Hippocampal formation (tissue), 2 donors: ENCODE data around the gene ABI2.
A peak's percentile ranks its signal among the peaks of the same experiment; 100 is the strongest.
"Not testable (repeated sequence)": the region's sequence is repeated elsewhere in the genome, so short reads cannot be mapped to it uniquely, and the experiment has no call there.

ENCODE experiments used
- DNase-seq, 2 donors: peaks; one replicate each; lab custom pipeline; 2025; lab: John Stamatoyannopoulos, UW

ABI2 gene

DNA sequence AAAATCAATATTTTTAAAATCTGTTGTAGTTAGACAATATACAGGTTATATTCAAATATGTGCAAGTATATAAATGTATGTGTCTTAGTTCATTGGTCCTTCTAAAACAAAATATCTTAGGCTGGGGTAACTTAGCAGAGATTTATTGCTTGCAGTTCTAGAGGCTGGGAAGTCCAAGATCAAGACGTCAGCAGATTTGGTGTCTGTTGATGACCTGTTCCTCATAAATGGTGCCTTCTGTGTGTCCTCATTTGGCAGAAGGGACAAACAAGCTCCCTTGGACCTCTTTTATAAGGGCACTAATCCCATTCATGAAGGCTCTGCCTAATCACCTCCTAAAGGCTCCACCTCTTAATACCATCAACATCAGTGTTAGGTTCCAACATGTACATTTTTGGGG is 31.3 kb downstream of the ABI2 start:
- DNase-seq = no peak

DNA sequence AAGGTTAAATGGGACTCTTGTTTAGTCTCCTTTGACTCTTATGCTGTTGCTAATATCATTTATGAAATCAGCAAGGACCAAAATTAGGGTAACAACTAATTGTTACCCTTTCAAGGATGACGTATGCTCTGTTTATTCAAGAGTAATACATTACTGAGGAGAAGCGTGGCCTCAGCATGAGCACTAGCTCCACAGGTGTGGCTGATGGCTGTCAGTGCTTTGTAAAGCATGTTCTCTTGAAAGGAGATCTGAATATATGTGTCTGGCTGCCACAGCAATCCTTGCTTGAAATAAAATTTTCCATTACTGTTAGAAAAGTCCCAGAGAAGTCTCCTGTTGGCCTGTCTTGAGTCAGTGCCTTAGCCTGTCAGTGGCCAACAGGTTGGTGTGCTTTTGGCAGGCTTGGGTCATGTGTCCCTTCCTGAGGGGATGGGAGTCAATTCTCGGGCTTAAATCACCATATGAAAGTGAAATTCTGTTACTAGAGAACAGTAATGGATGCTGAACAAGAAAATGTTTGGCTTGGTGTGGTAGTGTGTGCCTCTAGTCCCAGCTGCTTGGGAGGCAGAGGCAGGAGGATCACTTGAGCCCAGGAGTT is 32.7 kb downstream of the ABI2 start:
- no peak for DNase-seq

DNA sequence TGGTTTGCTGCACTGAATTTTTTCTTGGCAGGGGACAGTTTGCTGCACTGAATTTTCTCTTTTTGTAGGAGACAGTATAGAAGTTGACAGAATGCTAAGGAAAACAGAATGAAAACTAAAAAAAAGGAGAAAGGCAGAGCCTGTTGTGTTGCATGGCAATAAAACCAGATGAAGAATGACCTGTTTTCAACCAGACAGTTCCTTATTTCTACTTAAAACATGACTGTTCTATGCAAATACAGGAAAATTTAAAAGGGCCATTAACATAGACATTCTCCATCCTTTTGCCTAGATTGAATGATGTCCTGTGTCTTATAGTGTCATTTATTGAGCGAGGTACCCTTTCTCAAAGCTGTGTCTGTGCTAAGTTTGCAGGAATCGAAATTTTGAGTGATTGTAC is 33.3 kb downstream of the ABI2 start:
- no peak for DNase-seq

DNA sequence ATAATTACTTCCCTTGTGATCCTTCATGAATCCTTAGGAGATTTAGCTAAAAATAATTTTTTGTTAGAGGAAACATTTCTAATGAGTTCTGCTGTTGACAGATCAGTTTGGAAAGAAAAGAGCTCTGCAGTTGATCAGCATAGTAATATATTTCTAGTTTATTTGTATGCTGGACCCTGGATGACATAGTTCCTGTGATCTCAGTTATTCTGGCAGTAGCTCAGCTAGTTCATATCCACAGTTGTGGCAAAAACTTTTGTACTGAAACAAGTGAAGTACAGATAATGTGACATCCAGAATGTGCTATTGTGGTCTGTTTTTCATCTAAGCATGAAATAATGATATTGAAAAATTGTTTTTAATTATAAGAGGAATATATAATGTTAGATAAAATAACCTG is 33.7 kb downstream of the ABI2 start:
- DNase-seq = peak in 1 of 2 donors; percentile 23

DNA sequence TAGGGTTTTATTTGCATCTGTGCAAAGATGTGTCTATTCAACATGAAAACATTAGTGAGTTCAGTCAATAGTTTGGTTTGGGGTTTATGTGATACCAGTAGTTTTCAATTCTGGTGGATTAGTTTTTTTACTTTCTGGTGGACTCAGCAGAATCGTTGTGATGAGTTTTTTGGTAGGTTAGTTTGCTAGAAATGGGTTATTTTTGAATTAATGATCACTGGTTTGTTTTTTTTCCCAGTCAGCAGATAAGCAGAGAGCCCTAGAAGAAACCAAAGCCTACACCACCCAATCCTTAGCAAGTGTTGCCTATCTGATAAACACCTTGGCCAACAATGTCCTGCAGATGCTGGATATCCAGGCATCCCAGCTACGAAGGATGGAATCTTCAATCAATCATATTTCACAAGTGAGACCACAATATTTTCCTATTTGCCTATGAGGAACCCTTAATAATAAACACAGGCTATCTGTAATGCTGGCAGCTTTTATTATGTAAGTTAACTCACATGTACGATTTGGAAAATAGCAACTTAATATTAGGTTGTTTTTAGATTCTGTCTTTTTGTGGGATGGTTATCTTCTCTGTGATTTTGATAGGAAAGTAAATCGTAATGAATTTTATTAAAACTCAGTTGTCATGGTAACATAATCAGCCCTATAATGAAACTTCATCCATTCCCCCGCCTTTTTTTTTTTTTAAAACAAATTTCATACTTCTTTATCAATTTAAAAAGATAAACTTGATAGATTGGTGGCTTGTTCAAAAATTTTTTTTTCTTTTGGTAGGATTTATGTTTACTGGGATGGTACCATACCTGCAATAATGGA is 38.7 kb downstream of the ABI2 start:
- DNase-seq = no peak

DNA sequence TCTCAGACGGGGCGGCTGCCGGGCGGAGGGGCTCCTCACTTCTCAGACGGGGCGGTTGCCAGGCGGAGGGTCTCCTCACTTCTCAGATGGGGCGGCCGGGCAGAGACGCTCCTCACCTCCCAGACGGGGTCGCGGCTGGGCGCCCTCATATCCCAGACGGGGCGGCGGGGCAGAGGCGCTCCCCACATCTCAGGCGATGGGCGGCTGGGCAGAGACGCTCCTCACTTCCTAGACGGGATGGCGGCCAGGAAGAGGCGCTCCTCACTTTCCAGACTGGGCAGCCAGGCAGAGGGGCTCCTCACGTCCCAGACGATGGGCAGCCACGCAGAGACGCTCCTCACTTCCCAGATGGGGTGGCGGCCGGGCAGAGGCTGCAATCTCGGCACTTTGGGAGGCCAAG is 44.5 kb downstream of the ABI2 start:
- not testable (repeated sequence) for DNase-seq

DNA sequence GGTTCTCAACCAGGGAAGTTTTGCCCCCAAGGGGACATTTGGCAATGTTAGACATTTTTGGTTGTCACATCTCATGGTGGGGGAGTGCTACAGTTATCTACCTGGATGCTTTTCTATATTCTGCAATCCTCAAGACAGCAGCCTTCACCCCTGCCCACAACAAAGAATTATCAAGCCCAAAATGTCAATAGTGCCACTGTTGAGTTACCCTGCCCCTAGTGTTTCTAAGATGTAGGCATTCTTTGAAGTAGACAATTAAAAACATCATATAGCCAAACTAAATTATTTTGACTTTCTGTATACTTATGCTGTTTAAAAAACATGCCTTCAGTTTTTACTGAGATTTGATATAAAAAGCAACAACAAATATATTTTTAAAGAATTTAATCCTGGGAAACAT is 48.0 kb downstream of the ABI2 start:
- no peak for DNase-seq

DNA sequence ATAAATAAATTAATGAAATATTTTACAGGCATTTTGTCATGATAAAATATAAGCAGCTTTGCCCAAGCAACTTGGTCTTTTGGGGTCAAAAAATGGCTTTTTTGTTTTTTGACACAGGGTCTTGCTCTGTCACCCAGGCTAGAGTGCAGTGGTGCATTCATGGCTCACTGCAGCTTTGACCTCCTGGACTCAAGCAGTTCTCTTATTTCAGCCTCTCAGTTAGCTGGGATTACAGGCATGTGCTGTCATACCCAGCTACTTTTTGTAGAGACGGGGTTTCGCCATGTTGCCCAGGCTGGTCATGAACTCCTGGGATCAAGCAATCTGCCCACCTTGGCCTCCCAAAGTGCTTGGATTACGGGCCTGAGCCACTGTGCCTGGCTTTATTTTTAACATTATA is 51.0 kb downstream of the ABI2 start:
- no peak for DNase-seq

DNA sequence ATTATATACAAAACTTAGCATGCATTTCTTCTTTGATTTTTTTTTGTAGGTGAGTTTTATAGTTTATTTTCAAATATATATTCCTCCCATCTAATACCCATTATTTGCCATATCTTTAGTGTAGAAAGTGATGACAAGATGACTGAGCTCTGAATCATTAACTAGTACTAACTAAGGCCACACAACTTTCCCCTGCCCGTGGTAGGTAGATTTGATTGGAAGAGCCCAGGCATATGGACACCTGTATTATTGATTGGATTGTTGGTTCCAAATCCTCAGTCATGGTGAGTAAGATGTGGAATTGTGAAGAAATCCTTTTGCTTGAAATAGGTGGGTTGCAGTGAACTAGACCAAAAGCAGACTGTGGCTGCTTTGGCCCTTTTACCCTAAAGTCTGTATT is 54.8 kb downstream of the ABI2 start:
- no peak for DNase-seq

DNA sequence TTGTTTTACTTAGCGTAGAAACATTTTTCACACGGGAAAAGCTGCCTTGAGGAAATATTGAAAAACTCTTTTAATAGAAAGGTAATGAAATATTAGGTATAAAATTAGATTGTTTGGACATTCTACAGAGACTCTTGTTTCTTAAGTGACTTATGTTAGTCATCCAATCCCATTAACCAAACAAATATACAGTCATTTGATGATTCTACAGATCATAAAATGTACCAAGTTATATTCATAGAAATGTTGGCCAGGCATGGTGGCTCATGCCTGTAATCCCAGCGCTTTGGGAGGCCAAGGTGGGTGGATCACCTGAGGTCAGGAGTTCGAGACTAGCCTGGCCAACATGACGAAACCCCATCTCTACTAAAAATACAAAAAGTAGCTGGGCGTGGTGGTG is 60.0 kb downstream of the ABI2 start:
- not testable (repeated sequence) for DNase-seq

DNA sequence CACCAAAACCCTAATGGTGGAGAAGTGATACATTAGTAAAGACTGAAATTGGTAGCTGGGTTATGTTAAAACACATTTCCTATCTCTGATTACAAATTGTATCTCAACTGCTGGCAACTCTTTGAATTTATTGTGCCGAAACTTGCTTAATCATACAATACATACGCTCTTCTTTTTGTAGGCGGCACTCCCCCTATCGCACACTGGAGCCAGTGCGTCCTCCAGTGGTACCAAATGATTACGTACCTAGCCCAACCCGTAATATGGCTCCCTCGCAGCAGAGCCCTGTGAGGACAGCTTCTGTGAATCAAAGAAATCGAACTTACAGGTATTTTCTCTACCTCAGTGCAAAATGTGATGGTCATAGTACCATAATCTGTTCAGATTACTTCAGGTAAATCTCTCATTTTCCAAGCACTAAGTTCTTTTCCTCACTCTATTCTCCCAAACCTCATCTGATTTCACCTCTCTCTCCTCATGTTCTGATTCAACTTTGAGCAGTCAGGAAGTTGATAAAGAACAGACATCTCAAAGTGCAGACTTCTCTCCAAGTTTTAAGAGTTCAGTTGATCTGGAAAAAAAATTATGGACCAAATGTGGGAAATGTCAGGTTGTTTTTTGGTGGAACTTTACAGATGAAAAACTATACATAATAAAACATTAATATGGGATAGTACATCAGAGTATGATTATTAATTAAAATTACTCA is 66.5 kb downstream of the ABI2 start:
- DNase-seq = no peak

DNA sequence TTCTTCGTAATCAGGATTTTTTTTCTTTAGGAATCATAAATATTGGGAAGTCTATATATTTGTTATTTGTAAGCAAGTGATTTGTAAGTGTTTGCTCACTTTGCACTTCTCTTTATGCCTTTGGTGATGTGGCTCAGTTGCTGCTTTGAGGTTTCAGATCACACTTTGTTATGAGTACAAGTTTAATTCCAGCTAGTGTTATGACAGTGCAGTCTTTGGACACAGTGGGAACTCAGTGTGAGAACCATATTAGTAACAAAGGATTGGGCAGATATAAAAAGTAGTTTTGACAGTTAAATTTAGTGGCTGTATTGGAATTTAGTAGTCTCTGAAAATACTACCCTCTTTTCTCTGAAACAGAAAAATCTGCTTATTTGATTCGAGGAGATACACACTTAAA is 67.7 kb downstream of the ABI2 start:
- no peak for DNase-seq

DNA sequence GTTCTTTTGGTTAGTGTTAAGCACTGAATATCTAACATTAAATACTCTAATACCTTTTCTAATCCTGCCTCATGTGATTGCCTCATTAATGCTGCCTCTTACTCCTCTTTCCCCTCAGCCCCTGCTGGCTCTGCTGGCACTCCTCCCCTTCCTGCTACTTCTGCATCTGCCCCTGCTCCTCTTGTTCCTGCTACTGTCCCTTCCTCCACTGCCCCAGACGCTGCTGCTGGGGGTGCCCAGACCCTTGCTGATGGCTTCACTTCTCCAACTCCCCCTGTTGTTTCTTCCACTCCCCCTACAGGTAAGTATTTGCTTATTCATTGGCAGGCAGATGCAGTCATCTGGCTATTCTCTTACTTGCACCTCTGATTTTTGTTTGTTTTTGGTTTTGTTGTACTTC is 68.5 kb downstream of the ABI2 start:
- DNase-seq = no peak

DNA sequence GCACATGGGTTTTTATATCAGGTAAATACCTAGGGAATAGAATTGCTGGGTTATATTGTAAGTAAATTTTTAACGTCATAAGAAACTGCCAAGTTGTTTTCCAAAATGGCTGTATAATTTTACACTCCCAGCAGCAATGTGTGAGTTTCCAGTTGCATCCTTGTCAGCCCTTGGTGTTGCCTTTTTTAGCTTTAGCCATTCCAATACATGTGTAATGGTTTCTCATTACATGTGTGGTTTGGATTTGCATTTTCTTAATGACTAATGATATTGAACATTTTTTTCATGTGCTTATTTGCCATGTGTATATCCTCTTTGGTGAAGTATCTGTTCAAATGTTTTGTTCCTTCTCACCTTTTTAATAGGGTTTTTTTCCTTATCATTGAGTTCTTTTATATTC is 70.8 kb downstream of the ABI2 start:
- DNase-seq = no peak

DNA sequence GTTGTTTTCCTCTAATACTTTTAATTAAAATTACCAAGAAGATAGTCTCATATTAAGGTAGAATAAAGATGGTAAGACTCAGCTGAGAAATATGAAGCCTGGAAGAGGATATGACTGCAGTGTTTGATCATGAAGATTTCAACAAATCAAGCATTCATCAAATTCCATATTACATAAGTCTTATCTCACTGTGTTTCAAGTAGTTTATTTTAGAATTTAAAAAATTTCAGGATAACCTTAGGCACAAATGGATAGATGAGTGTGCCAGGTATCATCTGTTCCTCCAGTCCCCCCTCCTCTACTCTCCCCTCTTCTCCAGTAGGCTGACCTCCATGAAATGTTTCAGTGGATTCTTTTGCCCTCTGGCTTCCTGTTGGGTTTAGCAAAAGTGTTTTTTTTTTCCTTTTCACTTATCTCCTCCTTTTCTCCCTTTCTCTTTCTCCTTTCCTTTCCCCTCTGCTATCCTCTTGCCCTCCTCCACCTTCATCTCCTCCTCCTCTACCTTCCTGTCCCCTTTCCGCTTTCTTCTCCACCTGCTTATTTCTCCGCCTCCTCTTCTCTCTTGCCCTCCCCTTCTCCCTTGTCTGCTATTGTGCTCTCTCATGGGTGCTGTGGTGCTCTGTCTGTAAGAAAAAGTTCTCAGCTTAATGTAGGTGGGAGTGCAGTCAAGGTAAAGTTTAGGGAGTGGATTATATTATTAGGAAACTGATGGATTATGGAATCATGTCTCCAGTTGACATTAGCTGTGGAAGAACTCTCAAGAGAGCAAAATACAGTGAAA is 72.8 kb downstream of the ABI2 start:
- no peak for DNase-seq

DNA sequence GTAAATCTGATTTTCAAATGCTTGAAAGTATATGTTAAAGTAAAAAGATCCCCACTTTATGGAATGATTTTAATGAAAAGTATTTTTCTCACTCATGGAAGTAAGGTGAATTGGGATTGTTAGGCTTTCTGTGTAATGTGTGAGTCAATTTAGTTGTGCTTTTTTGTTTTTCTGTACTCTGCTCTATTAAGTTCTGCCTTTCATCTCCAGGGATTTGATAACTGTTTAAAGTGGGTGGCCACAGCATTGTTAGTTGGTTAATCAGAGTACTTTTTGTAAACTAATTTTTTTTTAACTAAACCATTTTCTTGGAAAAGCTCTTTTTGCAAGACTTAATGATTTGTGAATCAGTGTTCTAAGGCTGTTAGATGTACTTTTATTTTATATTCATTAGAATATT is 76.8 kb downstream of the ABI2 start:
- no peak for DNase-seq

DNA sequence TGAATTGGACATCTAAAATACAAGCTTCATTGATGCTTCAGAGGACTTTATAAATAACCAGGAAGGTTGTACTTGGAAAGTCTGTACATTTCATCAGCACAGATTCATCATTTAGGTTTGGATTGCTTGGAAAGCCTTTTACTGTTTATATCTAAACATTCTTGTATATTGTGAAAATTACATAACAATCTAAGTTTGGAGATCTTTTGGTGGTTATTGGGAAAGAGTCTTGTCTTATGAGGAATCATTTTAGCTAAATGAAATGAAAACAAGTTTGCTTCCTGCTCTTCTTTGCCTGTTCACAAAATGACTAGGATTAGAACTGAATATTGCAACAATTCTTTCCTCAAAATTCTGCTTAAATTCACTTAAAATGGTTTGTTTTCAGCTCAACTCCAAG is 79.3 kb downstream of the ABI2 start:
- no peak for DNase-seq

DNA sequence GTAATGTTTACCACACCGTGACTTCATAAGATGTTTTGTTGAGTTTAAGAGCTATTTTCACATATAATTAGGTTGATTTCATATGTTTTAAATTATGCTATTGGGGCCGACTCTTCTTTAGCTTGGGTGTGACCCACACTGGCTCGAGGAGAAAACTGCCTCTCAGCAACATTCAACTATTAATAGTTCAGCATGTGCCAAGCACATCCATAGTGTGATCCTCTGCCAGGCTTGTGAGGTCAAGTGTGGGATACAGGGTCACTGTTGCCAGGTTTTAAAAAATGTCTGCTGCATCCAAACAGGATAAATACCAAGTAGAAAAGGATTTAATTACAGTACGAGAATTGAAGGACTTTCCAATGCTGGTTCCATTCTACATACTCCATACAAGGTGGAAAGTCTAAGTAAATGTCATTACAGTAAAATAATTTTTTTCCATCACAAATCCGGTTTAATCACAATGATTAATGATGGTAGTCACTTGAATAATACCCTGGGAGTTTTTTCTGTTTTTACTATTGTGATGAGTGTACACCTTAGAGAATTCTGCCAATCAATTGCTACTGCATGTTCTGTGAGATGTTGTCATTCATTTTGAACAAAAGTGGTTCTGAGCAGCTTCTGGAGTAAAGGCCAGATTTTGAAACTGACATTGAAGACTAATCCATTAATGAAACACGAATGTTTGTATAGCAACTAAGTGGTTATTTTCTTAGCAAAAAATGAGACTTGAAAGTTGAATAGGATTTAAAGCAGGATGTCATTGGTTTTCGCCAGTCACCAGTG is 84.5 kb downstream of the ABI2 start:
- no peak for DNase-seq

DNA sequence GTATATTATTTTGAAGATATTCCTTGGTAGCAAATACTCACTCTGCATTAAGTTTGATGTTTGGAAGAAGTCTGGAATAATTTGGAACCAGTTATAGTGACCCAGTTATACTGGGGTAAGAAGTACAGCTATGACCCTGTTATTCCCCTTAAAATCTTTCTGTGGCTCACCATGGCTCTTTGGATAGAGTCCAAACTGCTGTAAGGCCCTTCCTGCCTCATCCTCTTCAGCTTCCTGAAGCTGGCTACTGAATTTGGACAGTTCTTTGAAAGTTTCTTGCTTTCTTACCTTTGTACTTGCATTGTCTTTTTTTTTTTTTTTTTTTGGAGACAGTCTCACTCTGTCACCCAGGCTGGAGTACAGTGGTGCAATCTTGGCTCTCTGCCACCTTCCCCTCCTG is 85.6 kb downstream of the ABI2 start:
- DNase-seq = no peak

DNA sequence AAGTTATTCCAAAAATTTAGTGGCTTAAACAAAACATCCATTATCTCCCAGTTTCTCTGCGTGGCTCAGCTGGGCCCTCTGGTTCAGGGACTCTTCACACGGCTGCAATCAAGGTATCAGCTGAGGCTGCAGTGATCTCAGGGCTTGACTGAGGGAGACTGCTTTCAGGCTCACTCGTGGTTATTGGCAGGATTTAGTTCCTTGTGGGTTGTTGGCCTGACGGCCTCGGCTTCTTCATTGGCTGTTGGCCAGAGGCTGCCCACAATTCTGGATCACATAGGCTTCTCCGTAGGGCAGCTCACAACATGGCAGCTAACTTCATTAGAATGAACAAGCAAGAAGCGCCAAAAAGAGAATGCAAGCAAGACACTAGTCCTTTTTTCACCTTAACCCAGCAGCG is 90.1 kb downstream of the ABI2 start:
- DNase-seq = no peak

DNA sequence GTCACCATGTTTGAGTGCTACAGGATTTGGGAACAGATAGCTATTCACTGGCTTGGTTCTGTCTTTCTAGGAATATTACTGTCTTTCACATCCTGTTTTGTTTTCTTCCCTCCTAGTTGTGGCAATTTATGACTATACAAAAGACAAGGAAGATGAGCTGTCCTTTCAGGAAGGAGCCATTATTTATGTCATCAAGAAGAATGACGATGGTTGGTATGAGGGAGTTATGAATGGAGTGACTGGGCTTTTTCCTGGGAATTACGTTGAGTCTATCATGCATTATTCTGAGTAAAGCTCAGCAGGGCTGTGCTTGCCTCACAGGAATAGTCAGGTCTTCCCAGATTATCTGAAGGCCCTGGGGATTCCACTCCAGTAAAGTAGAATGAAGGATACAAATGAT is 98.9 kb downstream of the ABI2 start:
- DNase-seq = no peak

DNA sequence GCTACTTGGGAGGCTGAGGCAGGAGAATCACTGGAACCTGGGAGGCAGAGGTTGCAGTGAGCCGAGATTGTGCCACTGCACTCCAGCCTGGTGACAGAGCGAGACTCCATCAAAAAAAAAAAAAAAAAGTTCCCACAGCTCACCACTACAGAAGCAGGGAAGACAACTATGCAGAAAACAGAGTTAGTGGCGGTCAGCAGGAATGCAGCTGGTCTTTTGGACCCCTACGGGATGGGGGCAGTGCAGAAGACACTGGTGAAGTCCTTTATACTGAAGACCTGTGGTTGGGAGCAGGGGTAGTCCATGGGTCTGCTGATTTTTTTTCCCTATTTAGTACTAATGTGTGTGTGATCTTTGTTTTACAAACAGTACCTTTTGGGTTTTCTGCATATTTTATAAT is 101.4 kb downstream of the ABI2 start:
- DNase-seq = not testable (repeated sequence)
